HepG2 (cell line): ENCODE data around the gene ZSCAN21. TPM values are rescaled to one million over a fixed set of nuclear protein-coding genes. Genes with fewer than 3 reads are reported as not detected.
A peak's percentile ranks its signal among the peaks of the same experiment; 100 is the strongest.

ENCODE experiments used
- BCL6 ChIP-seq: IDR thresholded peaks from 2 replicates; pipeline ENCODE4 v1.6.1; 2016; ENCODE audit warnings: missing genetic modification reagents, missing compliant biosample characterization
- FOXK2 ChIP-seq: fragments of 450-650 bp; IDR thresholded peaks from 2 replicates; pipeline ENCODE4 v1.6.1; 2016
- HNRNPL ChIP-seq: fragments of 200-400 bp; formaldehyde crosslinking; IDR thresholded peaks from 2 replicates; pipeline ENCODE4 v1.6.1; 2017; ENCODE audit warnings: mild to moderate bottlenecking, low read depth, low read length
- KLF11 ChIP-seq: IDR thresholded peaks from 2 replicates; pipeline ENCODE4 v1.6.1; 2016; ENCODE audit warnings: missing compliant biosample characterization
- MEIS2 ChIP-seq: sonication (generic); formaldehyde crosslinking; IDR thresholded peaks from 2 replicates; pipeline ENCODE4 v1.9.0; 2021; ENCODE audit warnings: mild to moderate bottlenecking, missing genetic modification reagents
- NCOA5 ChIP-seq: sonication (generic); formaldehyde crosslinking; IDR thresholded peaks from 2 replicates; pipeline ENCODE4 v1.4.0; 2020; ENCODE audit warnings: missing genetic modification reagents
- PAWR ChIP-seq: sonication (generic); formaldehyde crosslinking; IDR thresholded peaks from 2 replicates; pipeline ENCODE4 v1.4.0; 2020; ENCODE audit warnings: missing genetic modification reagents, mild to moderate bottlenecking, borderline replicate concordance
- SMAD9 ChIP-seq: sonication (generic); formaldehyde crosslinking; IDR thresholded peaks from 2 replicates; pipeline ENCODE4 v1.5.1; 2020; ENCODE audit warnings: mild to moderate bottlenecking, missing genetic modification reagents
- SYNCRIP ChIP-seq: fragments of 200-400 bp; formaldehyde crosslinking; IDR thresholded peaks from 2 replicates; pipeline ENCODE4 v1.6.1; 2018; ENCODE audit warnings: mild to moderate bottlenecking, low read depth, low read length; ENCODE audit not compliant: insufficient read depth
- ZFP82 ChIP-seq: sonication (generic); formaldehyde crosslinking; IDR thresholded peaks from 2 replicates; pipeline ENCODE4 v1.5.1; 2020; ENCODE audit warnings: mild to moderate bottlenecking, missing genetic modification reagents, borderline replicate concordance
- ZFP90 ChIP-seq: sonication (generic); formaldehyde crosslinking; IDR thresholded peaks from 2 replicates; pipeline ENCODE4 v1.8.0; 2022; ENCODE audit warnings: missing genetic modification reagents, mild to moderate bottlenecking, inconsistent platforms, borderline replicate concordance
- ZNF337 ChIP-seq: sonication (generic); formaldehyde crosslinking; IDR thresholded peaks from 2 replicates; pipeline ENCODE4 v1.5.1; 2020; ENCODE audit warnings: missing genetic modification reagents, low read depth, mild to moderate bottlenecking, borderline replicate concordance
- ZNF644 ChIP-seq: IDR thresholded peaks from 2 replicates; pipeline ENCODE4 v1.6.1; 2016; ENCODE audit warnings: low read depth
- ZNF782 ChIP-seq: sonication (generic); formaldehyde crosslinking; IDR thresholded peaks from 2 replicates; pipeline ENCODE4 v1.4.0; 2020; ENCODE audit warnings: missing genetic modification reagents, mild to moderate bottlenecking, borderline replicate concordance
- polyA plus RNA-seq, 8 experiments: library from polyadenylated mRNA; depleted of rRNA in 3 of 8; stranded (reverse) in 7 of 8; unstranded in 1 of 8; fragments of >200 nt; fragmentation: Illumina TruSeq in 4 of 8; extraction: Trizol in 4 of 8; gene quantifications; 2 replicates each; pipeline versions ENCODE4 v1.2.1 to v1.2.3, GENCODE V29; 2011 to 2016; ENCODE audit warnings: low read depth in 4 of 8, missing spikeins in 1 of 8, mixed read lengths in 1 of 8; ENCODE audit not compliant: insufficient read depth in 1 of 8
- total RNA-seq, 5 experiments: library from RNA; depleted of rRNA; stranded (reverse); fragments of >200 nt; fragmentation: Illumina TruSeq; extraction: Trizol; gene quantifications; 2 replicates each; pipeline ENCODE4 v1.2.3, GENCODE V29; 2016; ENCODE audit warnings: low read depth in 1 of 5
- TF ChIP-seq, protein P1 (sequence below): conservative IDR thresholded peaks from 2 replicates; pipeline ENCODE4 v1.6.1; 2018; ENCODE audit warnings: missing genetic modification reagents
- TF ChIP-seq, protein P2 (sequence below): sonication (generic); formaldehyde crosslinking; IDR thresholded peaks from 2 replicates; pipeline ENCODE4 v1.4.0; 2020; ENCODE audit warnings: mild to moderate bottlenecking, missing genetic modification reagents, borderline replicate concordance
- TF ChIP-seq, protein P3 (sequence below): sonication (generic); formaldehyde crosslinking; IDR thresholded peaks from 2 replicates; pipeline ENCODE4 v1.8.0; 2022; ENCODE audit warnings: low read depth, missing genetic modification reagents
- TF ChIP-seq, protein P4 (sequence below): sonication (generic); formaldehyde crosslinking; IDR thresholded peaks from 2 replicates; pipeline ENCODE4 v1.8.1; 2023; ENCODE audit warnings: missing genetic modification reagents, mild to moderate bottlenecking, borderline replicate concordance
- TF ChIP-seq, protein P5 (sequence below): sonication (generic); formaldehyde crosslinking; IDR thresholded peaks from 2 replicates; pipeline ENCODE4 v1.5.0; 2020; ENCODE audit warnings: missing genetic modification reagents

Gene ZSCAN21
- total and polyA plus RNA-seq, 2 of the 13 experiments (the other 11 are each of a cell fraction or from before 2014, with no cell fraction given), result 7.0 to 10.0 TPM

DNA sequence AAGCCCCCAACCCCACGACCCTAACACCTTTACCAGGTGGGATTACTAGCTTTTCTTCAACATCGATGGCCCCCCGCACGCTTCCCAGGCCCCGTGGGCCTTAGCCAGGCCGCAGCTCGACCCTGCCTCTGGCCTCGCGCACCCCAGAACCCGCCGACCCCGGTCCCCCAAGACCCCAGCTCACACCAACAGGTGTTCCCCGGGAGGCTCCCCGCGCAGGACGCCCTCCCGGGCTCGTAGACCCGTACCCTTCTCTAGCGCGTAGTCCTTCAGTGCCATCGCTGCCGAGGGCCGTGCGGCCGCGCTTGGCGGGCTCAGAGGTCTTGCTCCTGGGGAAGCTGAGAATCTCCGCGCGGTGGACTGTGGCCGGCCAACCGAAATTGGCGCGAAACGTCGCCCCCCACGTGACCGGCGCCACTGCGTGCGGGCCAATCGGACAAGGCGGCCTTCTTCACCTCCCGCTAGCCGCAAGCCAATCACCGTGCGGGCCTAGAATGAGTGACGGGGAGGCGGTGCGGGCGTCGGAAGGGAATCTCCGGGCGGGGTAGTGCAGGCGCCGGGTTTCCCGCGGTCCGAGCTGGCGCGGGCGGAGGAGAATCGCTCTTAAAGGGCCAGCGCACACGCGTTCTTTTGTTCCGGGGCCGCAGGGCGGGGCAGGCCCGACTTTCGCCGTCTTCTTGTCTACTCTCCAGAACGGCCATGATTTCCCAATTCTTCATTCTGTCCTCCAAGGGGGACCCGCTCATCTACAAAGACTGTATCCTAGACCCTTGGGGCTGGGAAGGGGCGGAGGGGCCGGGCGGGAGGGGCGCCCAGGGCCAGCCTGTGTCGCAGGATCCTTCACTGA is 51.7 kb downstream of the ZSCAN21 start, which contains the start of the genes AP4M1 and MCM7 (continued):
- TF ChIP-seq, protein P1, sequence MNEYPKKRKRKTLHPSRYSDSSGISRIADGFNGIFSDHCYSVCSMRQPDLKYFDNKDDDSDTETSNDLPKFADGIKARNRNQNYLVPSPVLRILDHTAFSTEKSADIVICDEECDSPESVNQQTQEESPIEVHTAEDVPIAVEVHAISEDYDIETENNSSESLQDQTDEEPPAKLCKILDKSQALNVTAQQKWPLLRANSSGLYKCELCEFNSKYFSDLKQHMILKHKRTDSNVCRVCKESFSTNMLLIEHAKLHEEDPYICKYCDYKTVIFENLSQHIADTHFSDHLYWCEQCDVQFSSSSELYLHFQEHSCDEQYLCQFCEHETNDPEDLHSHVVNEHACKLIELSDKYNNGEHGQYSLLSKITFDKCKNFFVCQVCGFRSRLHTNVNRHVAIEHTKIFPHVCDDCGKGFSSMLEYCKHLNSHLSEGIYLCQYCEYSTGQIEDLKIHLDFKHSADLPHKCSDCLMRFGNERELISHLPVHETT (CRISPR knock-in tag), result no peak
- no peak for TF ChIP-seq PAWR (CRISPR knock-in tag)
- TF ChIP-seq, protein P2, sequence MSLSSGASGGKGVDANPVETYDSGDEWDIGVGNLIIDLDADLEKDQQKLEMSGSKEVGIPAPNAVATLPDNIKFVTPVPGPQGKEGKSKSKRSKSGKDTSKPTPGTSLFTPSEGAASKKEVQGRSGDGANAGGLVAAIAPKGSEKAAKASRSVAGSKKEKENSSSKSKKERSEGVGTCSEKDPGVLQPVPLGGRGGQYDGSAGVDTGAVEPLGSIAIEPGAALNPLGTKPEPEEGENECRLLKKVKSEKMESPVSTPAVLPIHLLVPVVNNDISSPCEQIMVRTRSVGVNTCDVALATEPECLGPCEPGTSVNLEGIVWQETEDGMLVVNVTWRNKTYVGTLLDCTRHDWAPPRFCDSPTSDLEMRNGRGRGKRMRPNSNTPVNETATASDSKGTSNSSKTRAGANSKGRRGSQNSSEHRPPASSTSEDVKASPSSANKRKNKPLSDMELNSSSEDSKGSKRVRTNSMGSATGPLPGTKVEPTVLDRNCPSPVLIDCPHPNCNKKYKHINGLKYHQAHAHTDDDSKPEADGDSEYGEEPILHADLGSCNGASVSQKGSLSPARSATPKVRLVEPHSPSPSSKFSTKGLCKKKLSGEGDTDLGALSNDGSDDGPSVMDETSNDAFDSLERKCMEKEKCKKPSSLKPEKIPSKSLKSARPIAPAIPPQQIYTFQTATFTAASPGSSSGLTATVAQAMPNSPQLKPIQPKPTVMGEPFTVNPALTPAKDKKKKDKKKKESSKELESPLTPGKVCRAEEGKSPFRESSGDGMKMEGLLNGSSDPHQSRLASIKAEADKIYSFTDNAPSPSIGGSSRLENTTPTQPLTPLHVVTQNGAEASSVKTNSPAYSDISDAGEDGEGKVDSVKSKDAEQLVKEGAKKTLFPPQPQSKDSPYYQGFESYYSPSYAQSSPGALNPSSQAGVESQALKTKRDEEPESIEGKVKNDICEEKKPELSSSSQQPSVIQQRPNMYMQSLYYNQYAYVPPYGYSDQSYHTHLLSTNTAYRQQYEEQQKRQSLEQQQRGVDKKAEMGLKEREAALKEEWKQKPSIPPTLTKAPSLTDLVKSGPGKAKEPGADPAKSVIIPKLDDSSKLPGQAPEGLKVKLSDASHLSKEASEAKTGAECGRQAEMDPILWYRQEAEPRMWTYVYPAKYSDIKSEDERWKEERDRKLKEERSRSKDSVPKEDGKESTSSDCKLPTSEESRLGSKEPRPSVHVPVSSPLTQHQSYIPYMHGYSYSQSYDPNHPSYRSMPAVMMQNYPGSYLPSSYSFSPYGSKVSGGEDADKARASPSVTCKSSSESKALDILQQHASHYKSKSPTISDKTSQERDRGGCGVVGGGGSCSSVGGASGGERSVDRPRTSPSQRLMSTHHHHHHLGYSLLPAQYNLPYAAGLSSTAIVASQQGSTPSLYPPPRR (CRISPR knock-in tag), result no peak; the same call in 1 of the 2 replicates
- TF ChIP-seq ZFP82 (CRISPR knock-in tag), result 0 out of 2 replicates have a peak, but pooled peaks have one; percentile 66
- TF ChIP-seq KLF11 (CRISPR knock-in tag), result peak; percentile 48; the same call in 1 of the 2 replicates
- no peak for TF ChIP-seq NCOA5 (CRISPR knock-in tag)
- peak; percentile 77; the same call in 1 of the 2 replicates for TF ChIP-seq SMAD9 (CRISPR knock-in tag)
- 0 out of 2 replicates have a peak, but pooled peaks have one; percentile 33 for TF ChIP-seq ZFP90
- TF ChIP-seq, protein P3, sequence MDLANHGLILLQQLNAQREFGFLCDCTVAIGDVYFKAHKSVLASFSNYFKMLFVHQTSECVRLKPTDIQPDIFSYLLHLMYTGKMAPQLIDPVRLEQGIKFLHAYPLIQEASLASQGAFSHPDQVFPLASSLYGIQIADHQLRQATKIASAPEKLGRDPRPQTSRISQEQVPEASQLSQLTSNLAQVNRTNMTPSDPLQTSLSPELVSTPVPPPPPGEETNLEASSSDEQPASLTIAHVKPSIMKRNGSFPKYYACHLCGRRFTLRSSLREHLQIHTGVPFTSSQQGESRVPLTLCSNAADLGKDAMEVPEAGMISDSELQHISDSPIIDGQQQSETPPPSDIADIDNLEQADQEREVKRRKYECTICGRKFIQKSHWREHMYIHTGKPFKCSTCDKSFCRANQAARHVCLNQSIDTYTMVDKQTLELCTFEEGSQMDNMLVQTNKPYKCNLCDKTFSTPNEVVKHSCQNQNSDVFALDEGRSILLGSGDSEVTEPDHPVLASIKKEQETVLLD (CRISPR knock-in tag), result peak; percentile 48
- TF ChIP-seq BCL6 (CRISPR knock-in tag), result 0 out of 2 replicates have a peak, but pooled peaks have one; percentile 11
- no peak for TF ChIP-seq FOXK2
- TF ChIP-seq, protein P4, sequence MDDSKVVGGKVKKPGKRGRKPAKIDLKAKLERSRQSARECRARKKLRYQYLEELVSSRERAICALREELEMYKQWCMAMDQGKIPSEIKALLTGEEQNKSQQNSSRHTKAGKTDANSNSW (CRISPR knock-in tag), result 0 out of 2 replicates have a peak, but pooled peaks have one; percentile 28
- no peak for TF ChIP-seq SYNCRIP
- TF ChIP-seq, protein P5, sequence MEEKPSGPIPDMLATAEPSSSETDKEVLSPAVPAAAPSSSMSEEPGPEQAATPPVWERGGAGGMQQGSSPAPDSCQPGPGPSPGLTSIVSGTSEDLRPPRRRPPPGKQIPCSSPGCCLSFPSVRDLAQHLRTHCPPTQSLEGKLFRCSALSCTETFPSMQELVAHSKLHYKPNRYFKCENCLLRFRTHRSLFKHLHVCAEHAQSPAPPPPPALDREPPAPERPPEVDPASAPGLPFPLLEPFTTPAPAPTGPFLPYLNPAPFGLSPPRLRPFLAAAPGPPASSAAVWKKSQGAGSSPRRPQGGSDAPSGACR, result peak; percentile 68
- TF ChIP-seq ZNF782 (CRISPR knock-in tag), result 0 out of 2 replicates have a peak, but pooled peaks have one; percentile 55
- TF ChIP-seq ZNF337, result peak; percentile 65
- TF ChIP-seq ZNF644 (CRISPR knock-in tag), result no peak
- peak; percentile 75; the same call in 1 of the 2 replicates for TF ChIP-seq HNRNPL
- TF ChIP-seq MEIS2 (CRISPR knock-in tag), result peak; percentile 30; the same call in 1 of the 2 replicates
